MCF 10A (cell line): ENCODE measurements around the gene CLEC2L. TPM values are rescaled to one million over a fixed set of nuclear protein-coding genes. Genes with fewer than 3 reads are reported as not detected.
A peak's percentile ranks its signal among the peaks of the same experiment; 100 is the strongest.

Experiments
- BruUV-seq: library from RNA; stranded (reverse); fragments of 400-500 nt; replicated peaks from 2 replicates; lab custom pipeline; 2021; lab: Mats Ljungman, UMichigan
- CTCF ChIA-PET: fragments of 300-600 bp; sonication (Branson Sonifier 250); formaldehyde crosslinking; extraction: SDS; loops from one replicate; lab custom pipeline; 2021; ENCODE audit warnings: antibody characterized with exemption, inconsistent platforms; lab: Yijun Ruan, JAX
- POLR2A ChIA-PET: fragments of 300-600, 350-650 bp; sonication (Branson Sonifier 250); formaldehyde crosslinking; extraction: SDS; loops from one replicate; lab custom pipeline; 2020; ENCODE audit warnings: antibody characterized with exemption, inconsistent platforms; lab: Yijun Ruan, JAX
- DNase-seq: peaks from one replicate; pipeline ENCODE4 v3.0.0-alpha.2; 2018; ENCODE audit not compliant: unreplicated experiment
- H3K27ac Mint-ChIP-seq: one replicate; pipeline ENCODE4 v1.8.0; 2022; ENCODE audit warnings: mild to moderate bottlenecking, low read depth, mixed read lengths; ENCODE audit not compliant: unreplicated experiment
- H3K27me3 Mint-ChIP-seq: one replicate; pipeline ENCODE4 v1.8.0; 2022; ENCODE audit warnings: mixed read lengths; ENCODE audit not compliant: insufficient read depth, unreplicated experiment
- H3K36me3 Mint-ChIP-seq: one replicate; pipeline ENCODE4 v1.8.0; 2022; ENCODE audit warnings: mild to moderate bottlenecking, moderate library complexity, mixed read lengths; ENCODE audit not compliant: insufficient read depth, unreplicated experiment
- H3K4me1 Mint-ChIP-seq: one replicate; pipeline ENCODE4 v1.8.0; 2022; ENCODE audit warnings: mixed read lengths; ENCODE audit not compliant: insufficient read depth, unreplicated experiment
- H3K4me3 Mint-ChIP-seq: one replicate; pipeline ENCODE4 v1.8.0; 2022; ENCODE audit warnings: mild to moderate bottlenecking, moderate library complexity, mixed read lengths; ENCODE audit not compliant: unreplicated experiment
- H3K9me3 Mint-ChIP-seq: one replicate; pipeline ENCODE4 v1.8.0; 2022; ENCODE audit warnings: mixed read lengths; ENCODE audit not compliant: unreplicated experiment
- intact Hi-C: fragments of 100-400 bp; cut with micrococcal nuclease; formaldehyde crosslinking; loops from 2 replicates; pipeline ENCODE4 v1.14.1; 2022
- total RNA-seq: library from RNA; stranded (reverse); gene quantifications from 2 replicates; pipeline ENCODE4 v1.2.3, GENCODE V29; 2022
- TF ChIP-seq, protein P1 (sequence below): fragments of 200-600 bp; IDR thresholded peaks from one replicate; pipeline ENCODE4 v1.8.0; 2022; ENCODE audit warnings: antibody characterized with exemption, mild to moderate bottlenecking; ENCODE audit not compliant: unreplicated experiment

Gene CLEC2L
- total RNA-seq, 1 experiment from 2014 or later, result not detected

DNA sequence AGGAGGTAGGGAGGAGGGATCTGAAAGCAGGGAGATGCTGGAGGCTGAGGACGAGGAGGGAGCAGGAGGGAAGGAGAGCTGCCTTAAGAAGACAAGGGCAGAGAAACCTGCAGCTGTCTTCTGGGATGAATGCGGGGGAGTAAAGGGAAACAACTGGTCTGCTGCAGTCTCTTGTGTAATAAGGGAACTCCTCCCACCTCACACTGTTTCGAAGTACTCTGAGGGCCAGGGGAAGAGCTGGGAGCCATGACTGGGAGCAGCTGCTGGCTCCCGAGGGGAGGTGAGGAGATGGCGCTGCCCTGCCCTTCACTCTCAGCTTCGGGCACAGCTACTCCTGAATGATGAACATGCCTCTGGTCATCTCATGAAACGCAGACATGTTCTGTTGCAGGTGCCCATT is 65.1 kb downstream of the CLEC2L start:
- DNase-seq, result peak; percentile 32
- Mint-ChIP-seq H3K36me3 (peaks cover 90% of the 10 kb centered on the region), H3K4me3 (no peak overlapping the region), H3K27ac (peak overlapping the region; percentile 46), H3K9me3 (no peaks in the 10 kb centered on the region), H3K27me3 (no peaks in the 10 kb centered on the region), H3K4me1 (peaks cover 6% of the 10 kb centered on the region)
- no TSS peak for BruUV-seq
- intact Hi-C loops, result no loop called here
- POLR2A ChIA-PET, result no interaction called here
- CTCF ChIA-PET, result interaction anchor here (0.6 to 1.6 kb wide), 5 partner anchors 10 to 419 kb away, joined by 3 to 9 read pairs (median 3); no protein-coding TSS in a partner anchor
- TF ChIP-seq, protein P1, sequence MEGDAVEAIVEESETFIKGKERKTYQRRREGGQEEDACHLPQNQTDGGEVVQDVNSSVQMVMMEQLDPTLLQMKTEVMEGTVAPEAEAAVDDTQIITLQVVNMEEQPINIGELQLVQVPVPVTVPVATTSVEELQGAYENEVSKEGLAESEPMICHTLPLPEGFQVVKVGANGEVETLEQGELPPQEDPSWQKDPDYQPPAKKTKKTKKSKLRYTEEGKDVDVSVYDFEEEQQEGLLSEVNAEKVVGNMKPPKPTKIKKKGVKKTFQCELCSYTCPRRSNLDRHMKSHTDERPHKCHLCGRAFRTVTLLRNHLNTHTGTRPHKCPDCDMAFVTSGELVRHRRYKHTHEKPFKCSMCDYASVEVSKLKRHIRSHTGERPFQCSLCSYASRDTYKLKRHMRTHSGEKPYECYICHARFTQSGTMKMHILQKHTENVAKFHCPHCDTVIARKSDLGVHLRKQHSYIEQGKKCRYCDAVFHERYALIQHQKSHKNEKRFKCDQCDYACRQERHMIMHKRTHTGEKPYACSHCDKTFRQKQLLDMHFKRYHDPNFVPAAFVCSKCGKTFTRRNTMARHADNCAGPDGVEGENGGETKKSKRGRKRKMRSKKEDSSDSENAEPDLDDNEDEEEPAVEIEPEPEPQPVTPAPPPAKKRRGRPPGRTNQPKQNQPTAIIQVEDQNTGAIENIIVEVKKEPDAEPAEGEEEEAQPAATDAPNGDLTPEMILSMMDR, result no peak

DNA sequence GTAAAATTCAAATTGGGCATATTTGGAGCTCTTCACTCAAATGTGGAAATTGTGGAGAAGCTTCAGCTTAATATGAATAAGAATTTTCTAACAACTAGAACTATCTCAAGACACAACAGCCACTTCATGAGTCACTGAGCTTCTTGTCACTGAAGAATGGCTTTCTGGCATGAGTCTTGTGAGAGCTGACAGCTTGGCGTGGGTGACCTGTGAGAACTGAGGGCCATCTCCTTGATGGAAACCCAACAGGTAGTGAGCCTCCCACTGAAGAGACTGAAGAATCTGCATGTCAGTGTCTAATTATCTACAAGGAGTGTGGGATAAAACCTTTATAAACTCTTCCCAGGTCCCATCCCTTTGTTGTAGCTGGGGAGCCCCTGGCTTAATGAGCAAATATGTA is 66.0 kb downstream of the CLEC2L start:
- no peak for DNase-seq
- no TSS peak for BruUV-seq
- intact Hi-C loops, result no loop called here
- Mint-ChIP-seq H3K27me3 (no peaks in the 10 kb centered on the region), H3K9me3 (no peaks in the 10 kb centered on the region), H3K36me3 (peaks cover 90% of the 10 kb centered on the region), H3K4me3 (no peak overlapping the region), H3K27ac (peak overlapping the region; percentile 46), H3K4me1 (peaks cover 6% of the 10 kb centered on the region)
- ChIA-PET CTCF (interaction anchor here (0.8 to 1.6 kb wide), 6 partner anchors 11 to 386 kb away, joined by 3 to 10 read pairs (median 5); no protein-coding TSS in a partner anchor), POLR2A (no interaction called here)
- TF ChIP-seq, protein P1, result no peak

DNA sequence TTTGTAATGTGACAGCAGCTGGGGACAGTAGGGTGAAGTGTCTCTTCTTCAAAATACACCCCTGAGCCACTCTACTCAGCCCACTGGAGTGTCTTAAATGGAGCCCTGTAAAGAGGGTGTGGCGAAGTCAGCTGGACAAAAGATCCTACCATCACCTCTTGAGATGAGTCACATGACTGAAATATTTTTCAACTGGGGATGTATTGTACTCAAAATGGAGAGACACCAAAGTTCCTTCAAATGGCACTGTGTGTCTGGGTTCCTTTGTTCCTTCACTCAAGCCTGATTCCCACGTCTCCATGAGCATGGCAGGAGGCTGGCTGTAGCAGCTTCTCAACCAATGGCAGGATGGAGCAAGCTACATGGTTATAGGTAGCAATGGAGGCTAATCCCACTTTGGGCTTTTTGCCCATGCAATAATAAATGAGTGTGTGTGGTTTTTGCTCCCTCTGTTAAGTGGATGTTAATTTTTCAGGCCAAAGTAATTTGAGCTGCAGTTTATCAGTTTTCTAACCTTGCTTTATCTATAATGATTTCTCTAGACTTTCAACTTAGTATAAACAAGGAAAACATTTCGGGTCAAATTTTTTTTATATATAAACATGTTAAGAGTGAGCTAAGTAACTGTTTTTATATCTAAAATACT is 68.2 kb downstream of the CLEC2L start:
- intact Hi-C loops, result no loop called here
- POLR2A ChIA-PET, result interaction anchor here (0.6 to 1.5 kb wide), 2 partner anchors 9 to 227 kb away, joined by 3 read pairs; no protein-coding TSS in a partner anchor
- H3K27ac Mint-ChIP-seq, result no peak overlapping the region

More for the DNA sequence above, 68.2 kb downstream of the CLEC2L start:
- peaks cover 6% of the 10 kb centered on the region for H3K4me1 Mint-ChIP-seq
- no peaks in the 10 kb centered on the region for H3K9me3 Mint-ChIP-seq
- no TSS peak for BruUV-seq
- H3K27me3 Mint-ChIP-seq, result no peaks in the 10 kb centered on the region
- peaks cover 95% of the 10 kb centered on the region for H3K36me3 Mint-ChIP-seq
- TF ChIP-seq, protein P1, result no peak
- DNase-seq, result no peak
- no peak overlapping the region for H3K4me3 Mint-ChIP-seq
- CTCF ChIA-PET, result interaction anchor here (0.6 to 2.4 kb wide), 3 partner anchors 11 to 48 kb away, joined by 3 to 14 read pairs (median 3); no protein-coding TSS in a partner anchor
